ENCODE data around the gene ACVR1C.

- TF ChIP-seq, protein P1, sequence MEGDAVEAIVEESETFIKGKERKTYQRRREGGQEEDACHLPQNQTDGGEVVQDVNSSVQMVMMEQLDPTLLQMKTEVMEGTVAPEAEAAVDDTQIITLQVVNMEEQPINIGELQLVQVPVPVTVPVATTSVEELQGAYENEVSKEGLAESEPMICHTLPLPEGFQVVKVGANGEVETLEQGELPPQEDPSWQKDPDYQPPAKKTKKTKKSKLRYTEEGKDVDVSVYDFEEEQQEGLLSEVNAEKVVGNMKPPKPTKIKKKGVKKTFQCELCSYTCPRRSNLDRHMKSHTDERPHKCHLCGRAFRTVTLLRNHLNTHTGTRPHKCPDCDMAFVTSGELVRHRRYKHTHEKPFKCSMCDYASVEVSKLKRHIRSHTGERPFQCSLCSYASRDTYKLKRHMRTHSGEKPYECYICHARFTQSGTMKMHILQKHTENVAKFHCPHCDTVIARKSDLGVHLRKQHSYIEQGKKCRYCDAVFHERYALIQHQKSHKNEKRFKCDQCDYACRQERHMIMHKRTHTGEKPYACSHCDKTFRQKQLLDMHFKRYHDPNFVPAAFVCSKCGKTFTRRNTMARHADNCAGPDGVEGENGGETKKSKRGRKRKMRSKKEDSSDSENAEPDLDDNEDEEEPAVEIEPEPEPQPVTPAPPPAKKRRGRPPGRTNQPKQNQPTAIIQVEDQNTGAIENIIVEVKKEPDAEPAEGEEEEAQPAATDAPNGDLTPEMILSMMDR (IDR thresholded peaks at IDR 0.05) = no peak
- TF ChIP-seq POLR2A (IDR thresholded peaks at IDR 0.05) = no peak
- TF ChIP-seq POLR2AphosphoS5 (IDR thresholded peaks at IDR 0.05) = no peak
These were observed 36.3 kb downstream of the ACVR1C start for GRCh38 chr2:157592374-157592773.
